ENCODE measurements around the gene EPHA6. TPM values are rescaled to one million over a fixed set of nuclear protein-coding genes. Genes with fewer than 3 reads are reported as not detected.

The EPHA6 gene
- total RNA-seq (under 1 TPM in 9 of 10 donors, not detected in 1; 0.21 to 0.88 (median 0.59) TPM), polyA plus RNA-seq (not detected)
- long read RNA-seq, donor 1, partial matches to known transcripts, result 1 of 1 reads
- long read RNA-seq, donor 1, other reads (novel, unspliced or antisense), result 0 of 1 reads
- long read RNA-seq, donor 2, partial matches to known transcripts, result 0 of 1 reads
- long read RNA-seq, donor 2, other reads (novel, unspliced or antisense), result 1 of 1 reads
- long read RNA-seq, donor 3, result 0 reads

GRCh38 chr3:96813820-96814650 is at the start of gene EPHA6:
Gene EPHA6, plus strand, starts transcription at chr3:96814594.
- Histone ChIP-seq H3K4me3 (peak within 1 kb of the TSS; percentile 12 to 64 (median 49)), H3K27me3 (peaks cover 0 to 79% (median 65%) of the 10 kb centered on the region in 7 donors), H3K9me3 (no peaks in the 10 kb centered on the region), H3K27ac (peak within 1 kb of the TSS in 7 of 10 donors; percentile 5 to 71 (median 45)), H3K36me3 (no peaks in the 10 kb centered on the region), H3K4me1 (peaks cover 0 to 27% (median 12%) of the 10 kb centered on the region in 9 donors)
- TF ChIP-seq, protein P1, sequence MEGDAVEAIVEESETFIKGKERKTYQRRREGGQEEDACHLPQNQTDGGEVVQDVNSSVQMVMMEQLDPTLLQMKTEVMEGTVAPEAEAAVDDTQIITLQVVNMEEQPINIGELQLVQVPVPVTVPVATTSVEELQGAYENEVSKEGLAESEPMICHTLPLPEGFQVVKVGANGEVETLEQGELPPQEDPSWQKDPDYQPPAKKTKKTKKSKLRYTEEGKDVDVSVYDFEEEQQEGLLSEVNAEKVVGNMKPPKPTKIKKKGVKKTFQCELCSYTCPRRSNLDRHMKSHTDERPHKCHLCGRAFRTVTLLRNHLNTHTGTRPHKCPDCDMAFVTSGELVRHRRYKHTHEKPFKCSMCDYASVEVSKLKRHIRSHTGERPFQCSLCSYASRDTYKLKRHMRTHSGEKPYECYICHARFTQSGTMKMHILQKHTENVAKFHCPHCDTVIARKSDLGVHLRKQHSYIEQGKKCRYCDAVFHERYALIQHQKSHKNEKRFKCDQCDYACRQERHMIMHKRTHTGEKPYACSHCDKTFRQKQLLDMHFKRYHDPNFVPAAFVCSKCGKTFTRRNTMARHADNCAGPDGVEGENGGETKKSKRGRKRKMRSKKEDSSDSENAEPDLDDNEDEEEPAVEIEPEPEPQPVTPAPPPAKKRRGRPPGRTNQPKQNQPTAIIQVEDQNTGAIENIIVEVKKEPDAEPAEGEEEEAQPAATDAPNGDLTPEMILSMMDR (IDR thresholded peaks at IDR 0.05), result peak in 1 of 9 donors; percentile 38
- intact Hi-C loops (cut with DNase I), result no loop called here
- ATAC-seq (peak; percentile 73 to 82 (median 76)), DNase-seq (peak; percentile 22 to 28)
- WGBS, 2 donors, result 0 to 1% methylated on average over 79 to 83 of the region's 83 CpGs

GRCh38 chr3:96776818-96777217 is 37.6 kb upstream of the EPHA6 start:
- DNase-seq, result no peak
- WGBS, 2 donors, result 35 to 62% methylated on average over 43 of the region's 43 CpGs
- no peak for ATAC-seq

DNA sequence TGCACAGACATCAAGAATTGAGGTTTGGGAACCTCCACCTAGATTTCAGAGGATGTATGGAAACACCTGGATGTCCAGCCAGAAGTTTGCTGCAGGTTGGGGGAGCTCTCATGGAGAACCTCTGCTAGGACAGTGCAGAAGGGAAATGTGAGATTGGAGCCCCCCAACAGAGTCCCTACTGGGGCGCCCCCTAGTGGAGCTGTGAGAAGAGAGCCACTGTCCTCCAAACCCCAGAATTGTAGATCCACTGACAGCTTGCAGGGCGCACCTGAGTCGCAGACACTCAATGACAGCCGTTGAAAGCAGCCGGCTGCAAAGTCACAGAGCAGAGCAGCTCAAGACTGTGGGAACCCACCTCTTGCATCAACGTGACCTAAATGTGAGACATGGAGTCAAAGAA is 34.6 kb upstream of the EPHA6 start:
- Histone ChIP-seq H3K4me3 (no peak overlapping the region), H3K9me3 (peaks cover 0 to 29% (median 0%) of the 10 kb centered on the region in 11 donors), H3K4me1 (no peaks in the 10 kb centered on the region), H3K27ac (no peak overlapping the region), H3K36me3 (no peaks in the 10 kb centered on the region), H3K27me3 (no peaks in the 10 kb centered on the region)
- TF ChIP-seq, protein P1 (IDR thresholded peaks at IDR 0.05), result no peak
- 78 to 79% methylated on average over 6 of the region's 6 CpGs for WGBS, 2 donors
- intact Hi-C loops (cut with DNase I), result no loop called here
- ATAC-seq (no peak), DNase-seq (no peak)

More at GRCh38 chr3:96776818-96777217, 37.6 kb upstream of the EPHA6 start:
- Histone ChIP-seq H3K4me1 (no peaks in the 10 kb centered on the region), H3K9me3 (peaks cover 0 to 40% (median 8%) of the 10 kb centered on the region in 11 donors), H3K4me3 (no peak overlapping the region), H3K36me3 (no peaks in the 10 kb centered on the region), H3K27me3 (no peaks in the 10 kb centered on the region), H3K27ac (no peak overlapping the region)
- intact Hi-C loops (cut with DNase I), result no loop called here
- TF ChIP-seq, protein P1 (IDR thresholded peaks at IDR 0.05), result no peak

- ATAC-seq (no peak), DNase-seq (no peak)
- TF ChIP-seq, protein P1 (IDR thresholded peaks at IDR 0.05), result no peak
- H3K36me3 ChIP-seq, result no peaks in the 10 kb centered on the region
- H3K27ac ChIP-seq, result no peak overlapping the region
- H3K9me3 ChIP-seq, result peaks cover 0 to 5% (median 0%) of the 10 kb centered on the region in 11 donors
- peaks cover 0 to 4% (median 0%) of the 10 kb centered on the region in 7 donors for H3K27me3 ChIP-seq
- intact Hi-C loops (cut with DNase I), result no loop called here
- 83 to 84% methylated on average over 5 of the region's 5 CpGs for WGBS, 2 donors
- no peak overlapping the region for H3K4me3 ChIP-seq
- H3K4me1 ChIP-seq, result no peaks in the 10 kb centered on the region
Measured at GRCh38 chr3:96796101-96796500, 18.3 kb upstream of the EPHA6 start.
